ENCODE results near the gene MN1.

Gene MN1

GRCh38 chr22:27709919-27710675 lies 91.5 kb downstream of the MN1 start:
- DNase-seq: no peak

GRCh38 chr22:27706489-27706888 lies 95.1 kb downstream of the MN1 start:
- DNase-seq: no peak

- DNase-seq: no peak
Measured at GRCh38 chr22:27705408-27706080, 96.0 kb downstream of the MN1 start.

GRCh38 chr22:27704581-27704980 lies 97.0 kb downstream of the MN1 start:
- no peak for DNase-seq

- no peak for DNase-seq
Measured at GRCh38 chr22:27699383-27700019, 102.1 kb downstream of the MN1 start.

- DNase-seq: no peak
Measured at GRCh38 chr22:27698813-27699212, 102.7 kb downstream of the MN1 start.

Measured in NCI-H748 treated with DMSO at 0.1 percent for 48 hours (cell line).